Measurements from ENCODE around the gene RAVER1. TPM values are rescaled to one million over a fixed set of nuclear protein-coding genes. Genes with fewer than 3 reads are reported as not detected.

The RAVER1 gene
- total RNA-seq, 1 experiment from 2014 or later, result 13.2 TPM

DNA sequence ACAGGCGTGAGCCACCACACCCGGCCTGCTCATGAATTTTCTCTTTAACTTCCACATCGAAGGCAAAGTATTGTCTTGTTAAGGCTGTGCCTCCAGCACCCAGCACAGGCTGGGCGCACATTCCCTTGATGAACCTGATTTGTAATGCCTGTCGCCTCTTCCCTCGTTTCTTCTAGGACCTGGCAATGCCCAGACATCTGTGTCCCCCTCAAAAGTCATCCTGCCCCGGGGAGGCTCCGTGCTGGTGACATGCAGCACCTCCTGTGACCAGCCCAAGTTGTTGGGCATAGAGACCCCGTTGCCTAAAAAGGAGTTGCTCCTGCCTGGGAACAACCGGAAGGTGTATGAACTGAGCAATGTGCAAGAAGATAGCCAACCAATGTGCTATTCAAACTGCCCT is 58.7 kb downstream of the RAVER1 start:
- Histone ChIP-seq H3K4me2 (ENCODE audit: low read depth, low read length, poor library complexity, severe bottlenecking) (no peak overlapping the region), H4K20me1 (ENCODE audit: insufficient read depth, low read depth, low read length) (no peaks in the 10 kb centered on the region), H3K79me2 (ENCODE audit: low read length) (no peaks in the 10 kb centered on the region), H3K9me2 (replicated peaks; ENCODE audit: insufficient read depth, low read length) (no peaks in the 10 kb centered on the region), H3K27me3 (ENCODE audit: low read length) (no peaks in the 10 kb centered on the region), H3K4me3 (ENCODE audit: low read length) (no peak overlapping the region), H2AFZ (ENCODE audit: low read length) (no peak overlapping the region), H3K27ac (ENCODE audit: low read length) (no peak overlapping the region), H3K9me3 (ENCODE audit: low read length) (no peaks in the 10 kb centered on the region), H3K9ac (ENCODE audit: low read length) (no peak overlapping the region), H3K36me3 (ENCODE audit: insufficient read depth, low read length) (no peaks in the 10 kb centered on the region), H3K4me1 (ENCODE audit: low read length) (peaks cover 22% of the 10 kb centered on the region)
- DNase-seq, result no peak

- Histone ChIP-seq H3K9me2 (replicated peaks; ENCODE audit: insufficient read depth, low read length) (no peaks in the 10 kb centered on the region), H3K79me2 (ENCODE audit: low read length) (no peaks in the 10 kb centered on the region), H3K4me2 (ENCODE audit: low read depth, low read length, poor library complexity, severe bottlenecking) (peak overlapping the region; percentile 68), H2AFZ (ENCODE audit: low read length) (no peak overlapping the region), H3K36me3 (ENCODE audit: insufficient read depth, low read length) (no peaks in the 10 kb centered on the region), H3K27ac (ENCODE audit: low read length) (no peak overlapping the region), H4K20me1 (ENCODE audit: insufficient read depth, low read depth, low read length) (no peaks in the 10 kb centered on the region), H3K9ac (ENCODE audit: low read length) (no peak overlapping the region), H3K4me1 (ENCODE audit: low read length) (peaks cover 23% of the 10 kb centered on the region), H3K27me3 (ENCODE audit: low read length) (no peaks in the 10 kb centered on the region), H3K9me3 (ENCODE audit: low read length) (no peaks in the 10 kb centered on the region), H3K4me3 (ENCODE audit: low read length) (no peak overlapping the region)
- DNase-seq, result peak; percentile 39
Observed at GRCh38 chr19:10271543-10272086, 61.7 kb downstream of the RAVER1 start.

DNA sequence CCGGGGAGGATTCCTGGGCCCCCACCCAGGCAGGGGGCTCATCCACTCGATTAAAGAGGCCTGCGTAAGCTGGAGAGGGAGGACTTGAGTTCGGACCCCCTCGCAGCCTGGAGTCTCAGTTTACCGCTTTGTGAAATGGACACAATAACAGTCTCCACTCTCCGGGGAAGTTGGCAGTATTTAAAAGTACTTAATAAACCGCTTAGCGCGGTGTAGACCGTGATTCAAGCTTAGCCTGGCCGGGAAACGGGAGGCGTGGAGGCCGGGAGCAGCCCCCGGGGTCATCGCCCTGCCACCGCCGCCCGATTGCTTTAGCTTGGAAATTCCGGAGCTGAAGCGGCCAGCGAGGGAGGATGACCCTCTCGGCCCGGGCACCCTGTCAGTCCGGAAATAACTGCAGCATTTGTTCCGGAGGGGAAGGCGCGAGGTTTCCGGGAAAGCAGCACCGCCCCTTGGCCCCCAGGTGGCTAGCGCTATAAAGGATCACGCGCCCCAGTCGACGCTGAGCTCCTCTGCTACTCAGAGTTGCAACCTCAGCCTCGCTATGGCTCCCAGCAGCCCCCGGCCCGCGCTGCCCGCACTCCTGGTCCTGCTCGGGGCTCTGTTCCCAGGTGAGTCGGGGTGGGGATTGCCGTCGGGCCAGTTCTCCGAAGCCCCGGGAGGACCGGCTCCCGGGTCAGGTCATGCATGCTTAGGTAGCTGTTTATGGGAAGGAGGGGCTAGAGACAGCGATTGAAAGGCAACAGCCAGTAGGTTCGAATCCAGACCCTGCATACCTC is 62.5 kb downstream of the RAVER1 start, which contains the start of gene ICAM1:
TSS of gene ICAM1 (plus strand) at position 505 of the 779 bp plus-strand sequence. CDS start at position 545, 40 bp downstream.
- peak; percentile 71 for DNase-seq
- peak within 1 kb of the TSS; percentile 57 for H3K4me3 ChIP-seq (ENCODE audit: low read length)
- no peaks in the 10 kb centered on the region for H4K20me1 ChIP-seq (ENCODE audit: insufficient read depth, low read depth, low read length)
- H3K4me2 ChIP-seq (ENCODE audit: low read depth, low read length, poor library complexity, severe bottlenecking), result peak within 1 kb of the TSS; percentile 73
- H3K9me3 ChIP-seq (ENCODE audit: low read length), result no peaks in the 10 kb centered on the region
- H3K79me2 ChIP-seq (ENCODE audit: low read length), result no peaks in the 10 kb centered on the region
- H3K36me3 ChIP-seq (ENCODE audit: insufficient read depth, low read length), result no peaks in the 10 kb centered on the region
- peak within 1 kb of the TSS; percentile 62 for H3K9ac ChIP-seq (ENCODE audit: low read length)
- no peak within 1 kb of the TSS for H3K27ac ChIP-seq (ENCODE audit: low read length)
- peak within 1 kb of the TSS; percentile 91; the same call in 1 of the 2 replicates for H2AFZ ChIP-seq (ENCODE audit: low read length)
- H3K4me1 ChIP-seq (ENCODE audit: low read length), result peaks cover 23% of the 10 kb centered on the region
- H3K9me2 ChIP-seq (replicated peaks; ENCODE audit: insufficient read depth, low read length), result no peaks in the 10 kb centered on the region
- H3K27me3 ChIP-seq (ENCODE audit: low read length), result no peaks in the 10 kb centered on the region

GRCh38 chr19:10270180-10270615 is 63.1 kb downstream of the RAVER1 start:
- H2AFZ ChIP-seq (ENCODE audit: low read length), result peak overlapping the region; percentile 91; the same call in 1 of the 2 replicates
- DNase-seq, result peak; percentile 36

GRCh38 chr19:10269333-10270179 is 63.8 kb downstream of the RAVER1 start:
- no peaks in the 10 kb centered on the region for H3K9me3 ChIP-seq (ENCODE audit: low read length)
- H3K4me3 ChIP-seq (ENCODE audit: low read length), result peak overlapping the region; percentile 57; the same call in 1 of the 2 replicates
- H3K27me3 ChIP-seq (ENCODE audit: low read length), result no peaks in the 10 kb centered on the region
- H3K79me2 ChIP-seq (ENCODE audit: low read length), result no peaks in the 10 kb centered on the region
- peak overlapping the region; percentile 73; the same call in 1 of the 2 replicates for H2AFZ ChIP-seq (ENCODE audit: low read length)
- peaks cover 23% of the 10 kb centered on the region for H3K4me1 ChIP-seq (ENCODE audit: low read length)
- H3K27ac ChIP-seq (ENCODE audit: low read length), result no peak overlapping the region
- H3K36me3 ChIP-seq (ENCODE audit: insufficient read depth, low read length), result no peaks in the 10 kb centered on the region
- peak overlapping the region; percentile 62 for H3K9ac ChIP-seq (ENCODE audit: low read length)
- peak overlapping the region; percentile 73 for H3K4me2 ChIP-seq (ENCODE audit: low read depth, low read length, poor library complexity, severe bottlenecking)
- no peaks in the 10 kb centered on the region for H3K9me2 ChIP-seq (replicated peaks; ENCODE audit: insufficient read depth, low read length)
- DNase-seq, result peak; percentile 92
- H4K20me1 ChIP-seq (ENCODE audit: insufficient read depth, low read depth, low read length), result no peaks in the 10 kb centered on the region

More at GRCh38 chr19:10270180-10270615, 63.1 kb downstream of the RAVER1 start:
- Histone ChIP-seq H3K4me3 (ENCODE audit: low read length) (peak overlapping the region; percentile 57), H3K36me3 (ENCODE audit: insufficient read depth, low read length) (no peaks in the 10 kb centered on the region), H3K27ac (ENCODE audit: low read length) (no peak overlapping the region), H3K9me2 (replicated peaks; ENCODE audit: insufficient read depth, low read length) (no peaks in the 10 kb centered on the region), H3K4me2 (ENCODE audit: low read depth, low read length, poor library complexity, severe bottlenecking) (peak overlapping the region; percentile 73), H3K9ac (ENCODE audit: low read length) (peak overlapping the region; percentile 62), H4K20me1 (ENCODE audit: insufficient read depth, low read depth, low read length) (no peaks in the 10 kb centered on the region), H3K4me1 (ENCODE audit: low read length) (peaks cover 23% of the 10 kb centered on the region), H3K9me3 (ENCODE audit: low read length) (no peaks in the 10 kb centered on the region), H3K27me3 (ENCODE audit: low read length) (no peaks in the 10 kb centered on the region), H3K79me2 (ENCODE audit: low read length) (no peaks in the 10 kb centered on the region)

- Histone ChIP-seq H3K9ac (ENCODE audit: low read length) (no peak overlapping the region), H3K9me2 (replicated peaks; ENCODE audit: insufficient read depth, low read length) (no peaks in the 10 kb centered on the region), H3K27me3 (ENCODE audit: low read length) (no peaks in the 10 kb centered on the region), H3K27ac (ENCODE audit: low read length) (no peak overlapping the region), H4K20me1 (ENCODE audit: insufficient read depth, low read depth, low read length) (no peaks in the 10 kb centered on the region), H3K36me3 (ENCODE audit: insufficient read depth, low read length) (no peaks in the 10 kb centered on the region), H3K4me2 (ENCODE audit: low read depth, low read length, poor library complexity, severe bottlenecking) (no peak overlapping the region), H3K79me2 (ENCODE audit: low read length) (no peaks in the 10 kb centered on the region), H3K4me1 (ENCODE audit: low read length) (peaks cover 23% of the 10 kb centered on the region), H3K9me3 (ENCODE audit: low read length) (no peaks in the 10 kb centered on the region), H2AFZ (ENCODE audit: low read length) (no peak overlapping the region), H3K4me3 (ENCODE audit: low read length) (no peak overlapping the region)
- DNase-seq, result no peak
Observed at GRCh38 chr19:10268071-10268470, 65.3 kb downstream of the RAVER1 start.

GRCh38 chr19:10266706-10267105 is 66.6 kb downstream of the RAVER1 start:
- no peaks in the 10 kb centered on the region for H3K79me2 ChIP-seq (ENCODE audit: low read length)

More at GRCh38 chr19:10266706-10267105, 66.6 kb downstream of the RAVER1 start:
- Histone ChIP-seq H3K9ac (ENCODE audit: low read length) (no peak overlapping the region), H3K4me1 (ENCODE audit: low read length) (peaks cover 23% of the 10 kb centered on the region), H3K9me3 (ENCODE audit: low read length) (no peaks in the 10 kb centered on the region), H3K4me3 (ENCODE audit: low read length) (no peak overlapping the region), H3K9me2 (replicated peaks; ENCODE audit: insufficient read depth, low read length) (no peaks in the 10 kb centered on the region), H3K27ac (ENCODE audit: low read length) (no peak overlapping the region), H3K36me3 (ENCODE audit: insufficient read depth, low read length) (no peaks in the 10 kb centered on the region), H2AFZ (ENCODE audit: low read length) (no peak overlapping the region), H3K27me3 (ENCODE audit: low read length) (no peaks in the 10 kb centered on the region), H3K4me2 (ENCODE audit: low read depth, low read length, poor library complexity, severe bottlenecking) (no peak overlapping the region), H4K20me1 (ENCODE audit: insufficient read depth, low read depth, low read length) (no peaks in the 10 kb centered on the region)
- no peak for DNase-seq
